GM12874 (cell line): Measurements from ENCODE around the gene DPRX.

ENCODE experiments used
- CTCF ChIP-seq: IDR thresholded peaks from 2 replicates; pipeline ENCODE4 v1.5.1; 2011; ENCODE audit warnings: low read depth, mild to moderate bottlenecking, control low read depth, low read length, moderate library complexity; ENCODE audit not compliant: insufficient read depth

The DPRX gene

GRCh38 chr19:53647350-53647749 is 15.6 kb downstream of the DPRX start:
- no peak for TF ChIP-seq CTCF

- no peak for TF ChIP-seq CTCF
Observed at GRCh38 chr19:53647792-53648191, 16.0 kb downstream of the DPRX start.

- no peak for TF ChIP-seq CTCF
Observed at GRCh38 chr19:53649746-53650593, 18.2 kb downstream of the DPRX start.

- no peak for TF ChIP-seq CTCF
Observed at GRCh38 chr19:53652476-53652875, 20.7 kb downstream of the DPRX start.

GRCh38 chr19:53655042-53655665 is 23.4 kb downstream of the DPRX start:
- no peak for TF ChIP-seq CTCF

- TF ChIP-seq CTCF = no peak
Observed at GRCh38 chr19:53657330-53657729, 25.5 kb downstream of the DPRX start.

- TF ChIP-seq CTCF = no peak
Observed at GRCh38 chr19:53657778-53658177, 26.0 kb downstream of the DPRX start.
